Brain microvascular endothelial cell (primary cell): ENCODE results near the gene CDK14.

ENCODE experiments used
- DNase-seq: peaks from one replicate; pipeline ENCODE4 v3.0.0-alpha.2; 2020
- H3K27ac ChIP-seq: fragments of 250-450 bp; sonication (Bioruptor Pico); 2 replicates; pipeline ENCODE4 v1.5.1; 2020; ENCODE audit warnings: mild to moderate bottlenecking, moderate library complexity
- H3K27me3 ChIP-seq: fragments of 250-450 bp; sonication (Bioruptor Pico); replicated peaks from 2 replicates; pipeline ENCODE4 v1.5.1; 2020; ENCODE audit warnings: mild to moderate bottlenecking
- H3K36me3 ChIP-seq: fragments of 250-450 bp; sonication (Bioruptor Pico); replicated peaks from 2 replicates; pipeline ENCODE4 v1.5.1; 2020; ENCODE audit warnings: mild to moderate bottlenecking
- H3K4me3 ChIP-seq: 2 replicates; pipeline ENCODE4 v1.5.1; 2011; ENCODE audit warnings: low read depth, mild to moderate bottlenecking, control low read depth, low read length, moderate library complexity
- in situ Hi-C: cut with HindIII; loops from 2 replicates; pipeline ENCODE4 v1.10.0; 2017; ENCODE audit warnings: low sequenced_read_pairs, low pct_ligation_motif_present
- TF ChIP-seq, protein P1 (sequence below): IDR thresholded peaks from 2 replicates; pipeline ENCODE4 v1.5.1; 2011; ENCODE audit warnings: low read depth, mild to moderate bottlenecking, moderate library complexity, low read length, control low read depth, inconsistent platforms; ENCODE audit errors: missing control alignments

CDK14 gene

DNA sequence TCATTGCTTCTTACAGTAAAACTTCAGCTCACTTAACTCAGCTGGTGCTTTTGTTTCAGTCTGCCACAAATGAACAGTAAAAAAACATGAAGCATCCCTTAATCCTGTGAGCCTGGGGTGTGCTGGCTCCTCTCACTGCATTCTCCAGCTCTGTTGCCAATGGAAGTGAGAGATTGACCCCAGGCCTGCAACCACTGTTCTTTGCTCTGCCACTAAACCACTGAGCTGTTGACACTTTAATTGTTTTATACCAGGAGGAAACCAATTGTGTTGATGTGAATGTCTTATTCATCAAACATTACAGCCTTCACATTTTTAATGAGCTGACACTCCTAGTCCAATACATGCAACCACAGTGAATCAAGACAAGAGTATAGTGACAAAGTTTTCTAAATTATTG, 598.7 kb downstream of the CDK14 start:
- Histone ChIP-seq H3K36me3 (no peaks in the 10 kb centered on the region), H3K27me3 (no peaks in the 10 kb centered on the region), H3K4me3 (no peak overlapping the region), H3K27ac (no peak overlapping the region)
- TF ChIP-seq, protein P1, sequence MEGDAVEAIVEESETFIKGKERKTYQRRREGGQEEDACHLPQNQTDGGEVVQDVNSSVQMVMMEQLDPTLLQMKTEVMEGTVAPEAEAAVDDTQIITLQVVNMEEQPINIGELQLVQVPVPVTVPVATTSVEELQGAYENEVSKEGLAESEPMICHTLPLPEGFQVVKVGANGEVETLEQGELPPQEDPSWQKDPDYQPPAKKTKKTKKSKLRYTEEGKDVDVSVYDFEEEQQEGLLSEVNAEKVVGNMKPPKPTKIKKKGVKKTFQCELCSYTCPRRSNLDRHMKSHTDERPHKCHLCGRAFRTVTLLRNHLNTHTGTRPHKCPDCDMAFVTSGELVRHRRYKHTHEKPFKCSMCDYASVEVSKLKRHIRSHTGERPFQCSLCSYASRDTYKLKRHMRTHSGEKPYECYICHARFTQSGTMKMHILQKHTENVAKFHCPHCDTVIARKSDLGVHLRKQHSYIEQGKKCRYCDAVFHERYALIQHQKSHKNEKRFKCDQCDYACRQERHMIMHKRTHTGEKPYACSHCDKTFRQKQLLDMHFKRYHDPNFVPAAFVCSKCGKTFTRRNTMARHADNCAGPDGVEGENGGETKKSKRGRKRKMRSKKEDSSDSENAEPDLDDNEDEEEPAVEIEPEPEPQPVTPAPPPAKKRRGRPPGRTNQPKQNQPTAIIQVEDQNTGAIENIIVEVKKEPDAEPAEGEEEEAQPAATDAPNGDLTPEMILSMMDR = no peak
- no peak for DNase-seq
- in situ Hi-C loops = no loop called here

DNA sequence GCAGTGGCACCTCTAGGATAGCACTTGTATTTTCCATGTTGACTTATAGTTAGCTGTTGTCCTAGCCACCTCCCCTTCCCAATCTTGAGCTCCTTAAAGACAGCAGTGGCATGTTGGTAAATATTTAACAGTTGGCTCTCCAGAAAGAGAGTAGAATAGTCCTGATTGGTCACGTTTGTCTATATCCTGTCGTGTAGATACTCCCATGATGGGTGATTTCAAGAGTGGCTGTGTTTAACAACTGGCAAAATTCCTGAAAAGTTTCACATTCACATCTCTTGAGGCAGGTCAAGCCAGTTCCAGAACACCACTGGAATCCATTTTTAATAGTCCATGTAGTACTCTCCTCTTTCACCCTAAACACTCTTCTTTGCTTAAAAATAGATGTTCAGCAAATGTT, 599.9 kb downstream of the CDK14 start:
- TF ChIP-seq, protein P1 = no peak
- H3K27ac ChIP-seq = no peak overlapping the region
- in situ Hi-C loops = no loop called here
- DNase-seq = no peak
- no peaks in the 10 kb centered on the region for H3K27me3 ChIP-seq
- H3K36me3 ChIP-seq = no peaks in the 10 kb centered on the region
- H3K4me3 ChIP-seq = no peak overlapping the region

DNA sequence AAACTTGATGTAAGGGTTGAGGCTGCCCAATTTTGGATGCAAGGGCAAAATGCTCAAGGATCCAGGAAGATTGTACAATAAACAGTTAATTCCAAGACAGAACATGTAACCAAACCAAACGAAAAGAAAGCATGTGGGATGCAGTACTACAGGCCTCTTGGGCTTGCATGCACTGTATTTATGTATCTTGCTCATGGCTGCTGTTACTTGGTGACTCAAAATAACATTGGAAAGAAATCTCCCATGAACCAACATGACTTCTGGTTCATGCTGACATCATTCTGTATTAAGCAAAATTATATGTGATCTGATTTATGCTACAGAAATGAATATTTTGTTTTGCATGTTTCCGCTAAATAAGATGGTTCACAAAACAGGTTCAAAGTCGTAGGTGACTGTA, 602.2 kb downstream of the CDK14 start:
- no peaks in the 10 kb centered on the region for H3K27me3 ChIP-seq
- H3K4me3 ChIP-seq = no peak overlapping the region
- no peaks in the 10 kb centered on the region for H3K36me3 ChIP-seq
- no peak overlapping the region for H3K27ac ChIP-seq
- no peak for DNase-seq
- TF ChIP-seq, protein P1 = no peak
- in situ Hi-C loops = no loop called here

DNA sequence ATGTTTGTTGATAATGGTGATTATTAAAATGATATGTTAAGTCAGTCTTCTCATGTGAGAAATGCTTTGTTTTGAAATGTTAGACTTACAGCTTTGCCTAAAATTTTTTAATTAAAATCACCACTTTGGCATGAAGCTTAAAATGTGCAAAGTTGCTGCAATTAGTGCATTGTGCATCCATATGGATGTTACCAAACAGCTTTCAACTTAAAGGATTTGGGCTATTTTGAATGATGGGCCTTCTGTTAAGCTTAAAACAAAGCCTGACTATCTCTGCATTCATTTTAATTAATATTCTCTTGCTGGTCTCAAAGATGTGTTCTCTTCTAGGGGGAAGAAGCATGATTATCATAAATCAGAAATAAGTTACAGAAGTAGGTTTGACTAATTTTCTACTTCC, 603.5 kb downstream of the CDK14 start:
- no peaks in the 10 kb centered on the region for H3K27me3 ChIP-seq
- TF ChIP-seq, protein P1 = no peak
- H3K36me3 ChIP-seq = no peaks in the 10 kb centered on the region
- in situ Hi-C loops = no loop called here
- DNase-seq = no peak
- no peak overlapping the region for H3K27ac ChIP-seq
- H3K4me3 ChIP-seq = no peak overlapping the region

DNA sequence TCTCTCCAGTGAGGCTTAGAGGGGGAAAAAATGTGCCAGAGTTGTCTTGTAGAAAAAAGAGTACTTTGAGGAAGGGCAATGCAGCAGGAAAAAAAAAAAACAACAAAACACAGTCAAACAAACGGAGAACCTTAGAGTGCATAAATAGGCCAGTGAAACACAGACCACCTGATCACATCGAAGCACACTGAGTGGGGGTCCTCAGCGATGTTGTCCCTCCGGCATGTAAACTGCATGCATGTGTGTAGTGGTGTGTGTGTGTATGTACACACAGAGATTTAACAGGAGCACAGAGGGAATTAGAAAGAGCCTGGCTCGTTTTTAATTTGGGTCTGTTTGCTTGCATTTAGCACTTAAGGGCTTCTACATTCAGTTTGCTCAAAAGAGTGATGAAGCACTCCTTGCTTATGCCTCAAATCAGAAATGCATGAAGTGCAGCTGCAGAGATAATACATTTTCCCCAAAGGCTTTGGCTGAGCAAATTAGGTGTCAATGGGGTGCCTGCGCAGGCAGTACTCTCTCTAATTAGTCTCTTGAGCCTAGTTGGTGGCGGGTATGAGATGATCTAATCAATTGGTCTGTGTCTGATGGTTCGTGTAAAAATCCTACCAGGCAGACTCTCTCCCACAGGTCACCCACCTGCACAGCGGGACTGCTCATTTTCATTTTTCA, 605.5 kb downstream of the CDK14 start:
- no peak for DNase-seq
- H3K27ac ChIP-seq = no peak overlapping the region
- H3K36me3 ChIP-seq = no peaks in the 10 kb centered on the region
- in situ Hi-C loops = no loop called here
- TF ChIP-seq, protein P1 = no peak
- H3K4me3 ChIP-seq = no peak overlapping the region
- no peaks in the 10 kb centered on the region for H3K27me3 ChIP-seq

DNA sequence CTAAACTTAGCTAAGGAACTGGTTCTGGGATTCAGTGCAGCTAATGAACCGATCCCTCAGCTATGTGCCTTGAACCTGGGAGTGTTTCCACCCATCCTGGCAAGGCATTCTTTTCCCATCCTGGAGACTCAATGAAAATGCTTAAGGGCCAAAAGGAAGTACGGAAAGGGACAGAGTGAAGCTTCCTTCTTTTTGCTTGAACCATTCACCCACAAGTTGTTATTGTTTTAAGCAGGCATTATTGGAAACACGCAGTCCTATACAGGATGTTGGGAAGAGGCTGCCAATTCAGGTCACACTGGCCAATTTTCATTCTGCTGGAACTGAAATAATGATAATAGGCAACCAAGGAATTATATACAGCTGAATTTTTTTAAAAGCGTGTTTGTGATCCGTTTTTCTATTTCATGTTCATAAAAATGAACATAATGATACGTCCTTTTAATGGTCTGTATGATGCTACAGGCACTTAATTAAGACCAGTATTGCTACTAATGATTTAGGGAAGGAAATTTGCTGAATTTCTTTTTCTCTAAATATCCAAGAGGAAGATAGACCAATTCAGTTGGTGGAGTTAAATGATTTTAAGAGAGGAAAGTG, 610.3 kb downstream of the CDK14 start:
- in situ Hi-C loops = no loop called here
- TF ChIP-seq, protein P1 = no peak
- H3K27me3 ChIP-seq = no peaks in the 10 kb centered on the region
- H3K4me3 ChIP-seq = no peak overlapping the region
- H3K27ac ChIP-seq = no peak overlapping the region
- H3K36me3 ChIP-seq = no peaks in the 10 kb centered on the region
- no peak for DNase-seq
